ENCODE results near the gene ROR1. TPM values are rescaled to one million over a fixed set of nuclear protein-coding genes. Genes with fewer than 3 reads are reported as not detected.

Gene ROR1
- total and polyA plus RNA-seq, 2 donors (not counting 1 experiment from before 2014, with no cell fraction given), result 14.5 to 16.5 TPM

GRCh38 chr1:63787875-63788274 is 14.1 kb downstream of the ROR1 start:
- Histone ChIP-seq H3K36me3 (ENCODE audit: control insufficient read depth, insufficient read depth, low read length) (no peaks in the 10 kb centered on the region), H3K79me2 (ENCODE audit: control insufficient read depth, insufficient read depth, low read length) (no peaks in the 10 kb centered on the region), H3K27me3 (ENCODE audit: control insufficient read depth, insufficient read depth, low read length) (no peaks in the 10 kb centered on the region), H2AFZ (ENCODE audit: low read length) (no peak overlapping the region), H3K4me2 (ENCODE audit: extremely low read depth, insufficient read depth, low read length) (no peak overlapping the region), H3K4me3 (replicated peaks in 1 of 4; ENCODE audit: control extremely low read depth in 1 of 4, insufficient read depth in 1 of 4, low read depth in 3 of 4, low read length in 4 of 4) (no peak overlapping the region), H3K9ac (ENCODE audit: insufficient read depth, low read length) (no peak overlapping the region), H3K9me3 (ENCODE audit: control insufficient read depth, insufficient read depth, low read depth, low read length) (no peaks in the 10 kb centered on the region), H3K4me1 (ENCODE audit: control insufficient read depth, extremely low read depth, insufficient read depth, low read length) (no peaks in the 10 kb centered on the region), H3K27ac (ENCODE audit: insufficient read depth, low read length) (no peak overlapping the region), H4K20me1 (ENCODE audit: control insufficient read depth, extremely low read depth, insufficient read depth, low read length) (no peaks in the 10 kb centered on the region)
- no peak for DNase-seq (ENCODE audit: low read depth in 2 of 2)
- TF ChIP-seq CTCF (conservative IDR thresholded peaks at IDR 0.05 in 1 of 2, IDR thresholded peaks at IDR 0.05 in 1 of 2; ENCODE audit: low read depth in 1 of 2, low read length in 2 of 2), result no peak
- no peak for TF ChIP-seq EZH2 (IDR thresholded peaks at IDR 0.05; ENCODE audit: low read length, missing control alignments)

GRCh38 chr1:63789856-63790605 is 16.2 kb downstream of the ROR1 start:
- H3K4me3 ChIP-seq (replicated peaks in 1 of 4; ENCODE audit: control extremely low read depth in 1 of 4, insufficient read depth in 1 of 4, low read depth in 3 of 4, low read length in 4 of 4), result no peak overlapping the region
- H3K4me2 ChIP-seq (ENCODE audit: extremely low read depth, insufficient read depth, low read length), result no peak overlapping the region
- no peak overlapping the region for H3K27ac ChIP-seq (ENCODE audit: insufficient read depth, low read length)
- no peak overlapping the region for H2AFZ ChIP-seq (ENCODE audit: low read length)
- H3K4me1 ChIP-seq (ENCODE audit: control insufficient read depth, extremely low read depth, insufficient read depth, low read length), result no peaks in the 10 kb centered on the region
- H3K27me3 ChIP-seq (ENCODE audit: control insufficient read depth, insufficient read depth, low read length), result no peaks in the 10 kb centered on the region
- no peaks in the 10 kb centered on the region for H3K79me2 ChIP-seq (ENCODE audit: control insufficient read depth, insufficient read depth, low read length)
- no peaks in the 10 kb centered on the region for H3K9me3 ChIP-seq (ENCODE audit: control insufficient read depth, insufficient read depth, low read depth, low read length)
- TF ChIP-seq EZH2 (IDR thresholded peaks at IDR 0.05; ENCODE audit: low read length, missing control alignments) (no peak), CTCF (conservative IDR thresholded peaks at IDR 0.05 in 1 of 2, IDR thresholded peaks at IDR 0.05 in 1 of 2; ENCODE audit: low read depth in 1 of 2, low read length in 2 of 2) (no peak)
- H4K20me1 ChIP-seq (ENCODE audit: control insufficient read depth, extremely low read depth, insufficient read depth, low read length), result no peaks in the 10 kb centered on the region
- no peak overlapping the region for H3K9ac ChIP-seq (ENCODE audit: insufficient read depth, low read length)
- no peaks in the 10 kb centered on the region for H3K36me3 ChIP-seq (ENCODE audit: control insufficient read depth, insufficient read depth, low read length)
- DNase-seq (ENCODE audit: low read depth in 2 of 2), result no peak

- Histone ChIP-seq H4K20me1 (ENCODE audit: control insufficient read depth, extremely low read depth, insufficient read depth, low read length) (no peaks in the 10 kb centered on the region), H3K9ac (ENCODE audit: insufficient read depth, low read length) (no peak overlapping the region), H3K4me3 (replicated peaks in 1 of 4; ENCODE audit: control extremely low read depth in 1 of 4, insufficient read depth in 1 of 4, low read depth in 3 of 4, low read length in 4 of 4) (no peak overlapping the region), H3K4me1 (ENCODE audit: control insufficient read depth, extremely low read depth, insufficient read depth, low read length) (peaks cover 2% of the 10 kb centered on the region), H3K27me3 (ENCODE audit: control insufficient read depth, insufficient read depth, low read length) (no peaks in the 10 kb centered on the region), H3K79me2 (ENCODE audit: control insufficient read depth, insufficient read depth, low read length) (no peaks in the 10 kb centered on the region), H3K9me3 (ENCODE audit: control insufficient read depth, insufficient read depth, low read depth, low read length) (no peaks in the 10 kb centered on the region), H3K36me3 (ENCODE audit: control insufficient read depth, insufficient read depth, low read length) (no peaks in the 10 kb centered on the region), H3K27ac (ENCODE audit: insufficient read depth, low read length) (no peak overlapping the region), H3K4me2 (ENCODE audit: extremely low read depth, insufficient read depth, low read length) (no peak overlapping the region), H2AFZ (ENCODE audit: low read length) (no peak overlapping the region)
- TF ChIP-seq CTCF (conservative IDR thresholded peaks at IDR 0.05 in 1 of 2, IDR thresholded peaks at IDR 0.05 in 1 of 2; ENCODE audit: low read depth in 1 of 2, low read length in 2 of 2) (no peak), EZH2 (IDR thresholded peaks at IDR 0.05; ENCODE audit: low read length, missing control alignments) (no peak)
- DNase-seq (ENCODE audit: low read depth in 2 of 2), result no peak
Measured at GRCh38 chr1:63790989-63791388, 17.2 kb downstream of the ROR1 start.
